A673 (cell line): Measurements from ENCODE around the gene HCFC2. TPM values are rescaled to one million over a fixed set of nuclear protein-coding genes. Genes with fewer than 3 reads are reported as not detected.

Experiments
- BruUV-seq: library from RNA; stranded (reverse); fragments of 400-500 nt; replicated peaks from 2 replicates; lab custom pipeline; 2021; lab: Mats Ljungman, UMichigan
- CTCF ChIA-PET: fragments of 300-600 bp; sonication (Branson Sonifier 250); formaldehyde crosslinking; loops from one replicate; lab custom pipeline; 2022; ENCODE audit warnings: antibody characterized with exemption; lab: Charles Lee
- POLR2A ChIA-PET: fragments of 300-600 bp; sonication (Branson Sonifier 250); formaldehyde crosslinking; loops from one replicate; lab custom pipeline; 2022; ENCODE audit warnings: antibody characterized with exemption; ENCODE audit not compliant: low non-redundant PET; lab: Charles Lee
- DNase-seq: peaks from one replicate; pipeline ENCODE4 v3.0.0-alpha.2; 2015; ENCODE audit warnings: low spot score
- H3K27ac ChIP-seq: fragments of 200-600 bp; sonication (generic); 2 replicates; pipeline ENCODE4 v1.5.1; 2016; ENCODE audit warnings: mixed run types, low read depth, mild to moderate bottlenecking, mixed read lengths, antibody characterized with exemption, low read length; ENCODE audit not compliant: poor library complexity, severe bottlenecking
- H3K27me3 ChIP-seq: fragments of 200-600 bp; sonication (generic); replicated peaks from 2 replicates; pipeline ENCODE4 v1.6.1; 2017; ENCODE audit warnings: mixed run types, low read depth, mild to moderate bottlenecking, mixed read lengths, antibody characterized with exemption, low read length; ENCODE audit not compliant: insufficient read depth, poor library complexity
- H3K36me3 ChIP-seq: fragments of 200-600 bp; sonication (generic); 2 replicates; pipeline ENCODE4 v1.6.1; 2016; ENCODE audit warnings: mixed run types, mild to moderate bottlenecking, mixed read lengths, antibody characterized with exemption, low read length; ENCODE audit not compliant: insufficient read depth, poor library complexity, severe bottlenecking
- H3K4me1 ChIP-seq: fragments of 200-600 bp; sonication (generic); 2 replicates; pipeline ENCODE4 v1.6.1; 2017; ENCODE audit warnings: mixed run types, mild to moderate bottlenecking, mixed read lengths, antibody characterized with exemption, low read length; ENCODE audit not compliant: insufficient read depth, poor library complexity, severe bottlenecking
- H3K4me3 ChIP-seq: fragments of 200-600 bp; sonication (generic); 2 replicates; pipeline ENCODE4 v1.5.1; 2016; ENCODE audit warnings: low read depth, mixed run types, mild to moderate bottlenecking, mixed read lengths, low read length; ENCODE audit not compliant: poor library complexity, severe bottlenecking
- H3K9me3 ChIP-seq: fragments of 200-600 bp; sonication (generic); 2 replicates; pipeline ENCODE4 v1.6.1; 2016; ENCODE audit warnings: mixed run types, low read depth, mild to moderate bottlenecking, mixed read lengths, antibody characterized with exemption, low read length; ENCODE audit not compliant: poor library complexity, severe bottlenecking
- EZH2 ChIP-seq: fragments of 200-600 bp; sonication (generic); IDR thresholded peaks from 2 replicates; pipeline ENCODE4 v1.6.1; 2017; ENCODE audit warnings: borderline replicate concordance, low read depth, mild to moderate bottlenecking, mixed read lengths, antibody characterized with exemption, low read length; ENCODE audit not compliant: poor library complexity, severe bottlenecking
- intact Hi-C: fragments of 100-400 bp; cut with micrococcal nuclease; formaldehyde crosslinking; loops from one replicate; pipeline ENCODE4 v1.10.0; 2022; ENCODE audit not compliant: unreplicated experiment
- total RNA-seq: library from RNA; stranded (reverse); gene quantifications from 2 replicates; pipeline ENCODE4 v1.2.3, GENCODE V29; 2021
- TF ChIP-seq, protein P1 (sequence below): fragments of 300-800, 200-600 bp; sonication (generic); conservative IDR thresholded peaks from 2 replicates; pipeline ENCODE4 v1.5.1; 2017; ENCODE audit warnings: low read depth, mild to moderate bottlenecking, antibody characterized with exemption, low read length, moderate library complexity, mixed read lengths

HCFC2 gene
- total RNA-seq, 1 experiment from 2014 or later, result 8.5 TPM

- no TSS peak for BruUV-seq
- POLR2A ChIA-PET, result no interaction called here
- intact Hi-C loops, result no loop called here
- TF ChIP-seq, protein P1, sequence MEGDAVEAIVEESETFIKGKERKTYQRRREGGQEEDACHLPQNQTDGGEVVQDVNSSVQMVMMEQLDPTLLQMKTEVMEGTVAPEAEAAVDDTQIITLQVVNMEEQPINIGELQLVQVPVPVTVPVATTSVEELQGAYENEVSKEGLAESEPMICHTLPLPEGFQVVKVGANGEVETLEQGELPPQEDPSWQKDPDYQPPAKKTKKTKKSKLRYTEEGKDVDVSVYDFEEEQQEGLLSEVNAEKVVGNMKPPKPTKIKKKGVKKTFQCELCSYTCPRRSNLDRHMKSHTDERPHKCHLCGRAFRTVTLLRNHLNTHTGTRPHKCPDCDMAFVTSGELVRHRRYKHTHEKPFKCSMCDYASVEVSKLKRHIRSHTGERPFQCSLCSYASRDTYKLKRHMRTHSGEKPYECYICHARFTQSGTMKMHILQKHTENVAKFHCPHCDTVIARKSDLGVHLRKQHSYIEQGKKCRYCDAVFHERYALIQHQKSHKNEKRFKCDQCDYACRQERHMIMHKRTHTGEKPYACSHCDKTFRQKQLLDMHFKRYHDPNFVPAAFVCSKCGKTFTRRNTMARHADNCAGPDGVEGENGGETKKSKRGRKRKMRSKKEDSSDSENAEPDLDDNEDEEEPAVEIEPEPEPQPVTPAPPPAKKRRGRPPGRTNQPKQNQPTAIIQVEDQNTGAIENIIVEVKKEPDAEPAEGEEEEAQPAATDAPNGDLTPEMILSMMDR, result no peak
- no peak for TF ChIP-seq EZH2
- CTCF ChIA-PET, result interaction anchor here (1.2 kb wide), 1 partner anchor 53 kb away, joined by 3 read pairs; no protein-coding TSS in a partner anchor
- H3K4me1 ChIP-seq, result no peaks in the 10 kb centered on the region
- no peak overlapping the region for H3K27ac ChIP-seq
- H3K9me3 ChIP-seq, result no peaks in the 10 kb centered on the region
- H3K4me3 ChIP-seq, result no peak overlapping the region
- H3K27me3 ChIP-seq, result peaks cover 6% of the 10 kb centered on the region
- H3K36me3 ChIP-seq, result no peaks in the 10 kb centered on the region
- no peak for DNase-seq
Observed at GRCh38 chr12:104055686-104056388, 8.5 kb upstream of the HCFC2 start.

DNA sequence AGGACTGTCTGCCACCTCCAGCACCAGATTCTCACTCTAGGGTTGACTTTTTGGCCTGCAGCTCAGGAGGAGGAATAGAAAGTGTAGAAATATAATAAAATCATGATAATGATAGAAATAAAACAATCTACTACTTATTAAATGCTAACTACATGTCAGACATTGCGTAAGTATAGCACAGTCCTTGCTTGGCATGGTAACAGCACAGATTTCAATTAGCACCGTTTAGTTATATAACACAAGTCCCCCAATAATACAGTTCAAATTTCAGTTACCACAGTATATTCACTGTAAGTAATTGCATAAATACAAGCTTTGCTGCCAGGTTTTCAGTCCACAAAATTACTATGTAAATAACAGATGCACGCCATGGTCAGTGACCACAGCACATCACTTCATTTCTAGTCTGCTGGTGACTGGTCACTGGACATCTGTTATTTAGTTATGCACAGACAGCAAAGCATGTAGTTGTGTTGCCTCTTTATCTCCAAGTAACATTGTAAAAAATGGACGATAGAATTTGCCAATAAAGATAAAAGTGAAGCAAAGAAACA is 7.8 kb upstream of the HCFC2 start:
- ChIA-PET POLR2A (no interaction called here), CTCF (interaction anchor here (1.2 kb wide), 1 partner anchor 53 kb away, joined by 3 read pairs; no protein-coding TSS in a partner anchor)
- H3K4me1 ChIP-seq, result no peaks in the 10 kb centered on the region
- H3K27me3 ChIP-seq, result peaks cover 2% of the 10 kb centered on the region
- H3K36me3 ChIP-seq, result no peaks in the 10 kb centered on the region
- TF ChIP-seq, protein P1, result no peak
- TF ChIP-seq EZH2, result no peak
- no peak for DNase-seq
- no peak overlapping the region for H3K27ac ChIP-seq
- intact Hi-C loops, result no loop called here
- no peak overlapping the region for H3K4me3 ChIP-seq
- H3K9me3 ChIP-seq, result no peaks in the 10 kb centered on the region
- BruUV-seq, result no TSS peak

DNA sequence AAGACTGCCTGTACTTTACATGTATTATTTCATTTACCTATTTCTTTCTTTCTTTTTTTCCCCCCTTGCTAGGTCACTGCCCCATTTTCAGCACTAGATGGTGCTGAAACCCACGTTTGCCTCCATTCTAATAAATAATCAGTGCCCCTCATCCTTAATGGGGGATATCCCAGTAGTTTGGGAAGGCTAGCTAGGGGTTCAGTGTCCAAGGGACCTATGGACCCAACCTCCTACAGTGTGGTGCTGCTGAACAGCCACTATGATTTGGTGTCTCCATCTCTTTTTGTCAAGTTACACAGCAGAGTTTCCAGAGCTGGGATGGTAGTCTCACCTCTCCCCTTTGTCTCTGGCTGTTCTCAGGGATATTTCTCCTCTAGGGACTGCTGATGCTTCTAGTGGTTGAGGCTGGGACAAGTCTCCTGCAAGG is 6.5 kb upstream of the HCFC2 start:
- no peak overlapping the region for H3K4me3 ChIP-seq
- intact Hi-C loops, result loop anchor here (1.0 kb wide), 1 partner anchor 52 kb away; no protein-coding TSS in a partner anchor
- ChIA-PET CTCF (interaction anchor here (2.7 kb wide), 1 partner anchor 51 kb away, joined by 12 read pairs; no protein-coding TSS in a partner anchor), POLR2A (no interaction called here)
- H3K9me3 ChIP-seq, result no peaks in the 10 kb centered on the region
- TF ChIP-seq EZH2, result no peak
- TF ChIP-seq, protein P1, result peak; percentile 80
- H3K27ac ChIP-seq, result no peak overlapping the region
- H3K27me3 ChIP-seq, result no peaks in the 10 kb centered on the region
- no peaks in the 10 kb centered on the region for H3K4me1 ChIP-seq
- BruUV-seq, result no TSS peak
- peak; percentile 50 for DNase-seq
- no peaks in the 10 kb centered on the region for H3K36me3 ChIP-seq
